Muscle of back (tissue), 11 donors: ENCODE data around the gene DCTD. TPM values are rescaled to one million over a fixed set of nuclear protein-coding genes. Genes with fewer than 3 reads are reported as not detected.
"Not testable (repeated sequence)": the region's sequence is repeated elsewhere in the genome, so short reads cannot be mapped to it uniquely, and the experiment has no call there.

Experiments used
- DNase-seq, 3 donors: peaks; one replicate each; pipeline versions ENCODE4 v3.0.0 to v3.0.0-alpha.2; 2013
- polyA plus RNA-seq, 10 donors: library from polyadenylated mRNA; unstranded; fragments of 120-200 nt; gene quantifications; one replicate each; pipeline ENCODE4 v1.2.1, GENCODE V29; 2013; ENCODE audit not compliant: insufficient read length in 10 of 10

DCTD gene
- polyA plus RNA-seq, 10 donors, result 58.9 to 80.7 (median 67.1) TPM

- no peak for DNase-seq
Measured at GRCh38 chr4:182923366-182923765, 6.2 kb upstream of the DCTD start.

- peak in 1 of 3 donors; percentile 24 for DNase-seq
Measured at GRCh38 chr4:182922501-182923284, 5.5 kb upstream of the DCTD start.

DNA sequence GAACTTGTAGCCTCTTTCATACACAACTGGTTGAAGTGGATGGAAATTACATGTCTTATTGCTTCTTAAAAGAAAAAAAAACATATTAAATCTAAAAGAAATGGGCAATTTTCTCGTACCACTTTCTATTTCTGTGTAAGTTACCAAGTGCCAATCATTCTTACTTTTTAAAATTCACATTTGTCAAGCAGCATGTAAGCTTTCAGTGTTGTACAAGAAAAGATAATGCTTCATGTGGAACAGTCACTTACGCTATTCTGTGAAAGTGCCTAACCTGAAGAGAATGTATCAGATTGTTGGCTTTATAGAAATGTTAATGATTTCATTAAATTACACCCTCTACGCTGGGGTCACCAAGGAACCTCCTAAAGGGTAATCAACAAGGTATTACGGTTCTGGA is 4.4 kb upstream of the DCTD start:
- DNase-seq, result no peak

- DNase-seq, result no peak
Measured at GRCh38 chr4:182920676-182921075, 3.5 kb upstream of the DCTD start.

- DNase-seq, result no peak
Measured at GRCh38 chr4:182918791-182919302, 1.7 kb upstream of the DCTD start.

GRCh38 chr4:182918044-182918607 is 940 bp upstream of the DCTD start:
- no peak for DNase-seq

DNA sequence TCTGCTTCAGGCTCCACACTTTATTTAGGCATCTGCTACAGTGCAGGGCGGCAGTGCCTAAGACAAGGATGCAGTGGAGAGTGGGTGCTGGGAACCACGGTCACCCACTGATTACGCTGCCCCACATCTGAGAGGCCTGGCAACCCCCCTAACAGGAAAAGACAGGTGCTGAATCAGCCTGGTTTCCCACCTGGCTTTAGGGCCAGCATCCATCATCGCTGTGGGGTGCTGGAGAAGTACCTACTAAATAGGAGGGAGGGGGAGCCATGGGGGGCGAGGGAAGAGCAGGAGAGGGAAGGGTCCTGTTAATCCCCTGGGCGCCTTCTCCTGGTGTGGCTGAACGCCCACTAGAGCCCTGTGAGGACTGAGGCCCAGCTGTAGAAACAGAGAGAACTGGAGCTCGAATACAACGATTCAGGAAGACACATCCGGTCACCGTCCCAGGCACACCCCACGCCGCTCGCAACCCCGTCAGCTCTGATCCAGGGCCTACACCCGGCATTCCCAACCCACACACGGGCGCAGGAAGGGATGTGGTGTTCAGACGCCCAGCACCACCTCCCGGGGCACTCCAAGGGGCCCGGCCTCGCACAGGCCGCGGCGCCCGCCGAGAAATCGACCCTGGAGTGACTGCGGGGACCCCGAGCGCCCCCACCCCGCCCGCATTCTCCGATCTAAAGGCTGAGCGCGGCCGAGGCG is 554 bp downstream of the DCTD start:
- DNase-seq, result peak; percentile 37 to 89 (median 65)

DNA sequence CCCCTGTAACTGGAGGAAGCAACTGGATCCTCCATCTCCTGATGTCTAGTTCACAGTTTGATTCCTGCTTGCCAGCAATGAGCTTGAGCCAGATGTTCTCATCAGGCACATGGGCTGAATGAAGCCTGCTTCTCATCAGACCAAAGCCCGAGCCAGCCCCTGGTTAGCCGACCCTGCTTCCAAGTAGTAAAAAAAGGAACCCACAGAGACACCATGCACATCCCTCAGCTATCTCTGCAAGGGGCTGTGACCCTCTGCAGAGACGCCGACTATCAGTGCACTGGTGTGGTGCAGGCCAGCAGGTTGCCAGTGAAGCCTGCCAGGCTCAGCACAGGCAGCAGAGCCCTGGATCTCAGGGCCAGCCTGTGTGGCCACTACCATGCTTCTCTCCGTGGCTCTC is 2.8 kb downstream of the DCTD start:
- no peak for DNase-seq

DNA sequence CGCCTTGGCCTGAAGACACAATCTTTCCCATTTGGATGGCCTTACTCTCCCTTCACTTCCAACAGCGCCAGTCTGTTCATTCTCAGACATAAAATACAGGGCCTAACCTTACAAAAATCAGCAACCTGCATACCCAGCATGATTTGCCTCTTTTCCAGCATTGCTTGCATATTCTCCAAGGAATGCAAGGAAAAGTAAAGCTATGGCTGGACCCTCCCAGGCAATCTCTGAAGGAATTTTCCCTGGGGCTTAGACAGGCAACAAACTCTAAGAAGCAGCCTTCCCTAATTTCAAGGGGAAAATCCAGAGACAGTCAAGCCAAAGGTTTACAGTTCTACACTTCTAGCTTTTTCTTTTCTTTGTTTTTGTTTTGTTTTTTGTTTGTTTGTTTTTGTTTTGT is 3.6 kb downstream of the DCTD start:
- no peak for DNase-seq

- DNase-seq, result no peak
Measured at GRCh38 chr4:182913036-182913435, 4.2 kb downstream of the DCTD start.

DNA sequence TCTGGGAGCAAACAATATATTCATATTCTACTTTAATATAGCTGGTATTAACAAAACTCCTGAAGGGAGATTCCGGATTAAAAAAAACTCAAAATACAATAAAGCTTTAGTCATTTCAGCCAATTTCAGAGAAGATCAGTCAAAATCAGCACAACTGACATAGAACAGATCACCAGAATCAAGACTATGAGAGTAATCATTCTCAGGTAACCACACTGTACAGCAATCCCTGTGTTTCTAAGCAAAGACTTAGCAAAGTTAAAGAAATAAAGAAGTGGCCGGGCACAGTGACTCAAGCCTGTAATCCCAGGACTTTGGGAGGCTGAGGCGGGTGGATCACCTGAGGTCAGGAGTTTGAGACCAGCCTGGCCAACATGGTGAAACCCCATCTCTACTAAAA is 9.1 kb downstream of the DCTD start:
- DNase-seq, result no peak

- DNase-seq, result no peak
Measured at GRCh38 chr4:182907396-182907795, 9.8 kb downstream of the DCTD start.

- no peak for DNase-seq
Measured at GRCh38 chr4:182906786-182907185, 10.4 kb downstream of the DCTD start.

GRCh38 chr4:182905038-182905437 is 12.1 kb downstream of the DCTD start:
- no peak for DNase-seq

- no peak for DNase-seq
Measured at GRCh38 chr4:182904211-182904761, 12.9 kb downstream of the DCTD start.

- DNase-seq, result no peak
Measured at GRCh38 chr4:182903013-182903412, 14.2 kb downstream of the DCTD start.

DNA sequence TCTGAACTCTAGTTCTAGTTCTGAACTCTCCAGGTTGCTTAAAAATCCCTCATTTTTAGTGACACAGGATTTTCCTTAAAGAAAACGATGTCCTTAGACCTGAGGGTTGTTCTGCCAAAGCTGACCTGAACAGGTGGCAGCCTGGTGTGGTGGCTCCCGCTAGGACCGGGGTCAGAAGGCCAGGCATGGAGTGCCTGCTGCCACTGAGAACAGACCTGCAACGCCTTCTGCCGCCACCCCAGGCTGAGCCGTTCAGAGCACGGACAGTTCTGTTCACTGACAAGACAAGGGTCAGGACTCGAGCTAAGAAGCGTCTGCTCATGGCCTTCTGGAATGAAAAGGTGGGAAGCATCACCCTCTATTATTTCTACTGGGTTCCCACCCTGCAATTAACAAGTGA is 15.8 kb downstream of the DCTD start:
- no peak for DNase-seq

GRCh38 chr4:182900021-182900420 is 17.2 kb downstream of the DCTD start:
- not testable (repeated sequence) for DNase-seq

DNA sequence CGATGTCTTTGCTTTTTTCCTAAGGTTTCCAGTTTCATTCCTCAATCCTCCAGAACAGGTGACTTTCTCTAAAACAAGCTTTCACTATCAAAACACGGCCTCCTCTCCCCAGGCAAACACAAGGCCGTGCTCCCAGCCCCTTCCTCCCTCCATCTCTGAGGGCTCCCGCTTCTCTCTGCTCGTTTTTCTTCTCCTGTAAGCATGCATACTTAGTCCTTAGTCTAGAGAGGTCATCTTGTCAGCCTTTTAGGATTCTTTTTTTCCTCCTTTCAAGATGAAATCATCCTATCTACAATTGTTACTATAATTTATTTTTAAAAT is 18.7 kb downstream of the DCTD start:
- DNase-seq, result no peak

- DNase-seq, result no peak
Measured at GRCh38 chr4:182897601-182898478, 19.3 kb downstream of the DCTD start.

- DNase-seq, result no peak
Measured at GRCh38 chr4:182896421-182896820, 20.8 kb downstream of the DCTD start.
